ENCODE results near the gene PXN.

DNA sequence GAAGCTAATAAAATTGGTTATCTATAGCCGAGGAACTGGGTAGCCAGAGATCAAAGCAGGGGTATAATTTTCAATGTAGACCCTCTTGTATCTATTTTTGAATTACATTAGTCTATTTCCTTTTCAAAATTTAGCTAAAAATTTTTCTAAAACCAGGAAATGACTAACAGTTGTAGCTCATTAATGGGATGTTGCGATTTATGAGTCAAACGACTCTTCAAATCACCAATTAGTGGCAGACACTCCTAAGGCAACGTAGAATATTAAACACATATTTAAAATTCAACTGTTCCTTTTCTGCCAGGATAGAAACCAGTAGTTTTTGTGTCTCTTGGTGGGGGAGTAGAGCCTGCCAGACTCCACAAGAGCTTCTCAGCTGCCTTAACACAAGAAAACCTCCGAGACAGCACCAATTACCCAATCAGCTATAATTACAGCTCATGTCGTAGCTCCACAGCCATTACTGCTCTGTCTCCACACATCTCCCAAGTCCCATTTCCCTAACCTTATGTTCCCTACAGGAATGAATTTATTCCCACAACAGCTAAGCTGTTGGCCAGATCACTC is 97.9 kb downstream of the PXN start:
- TF ChIP-seq EGR1 (IDR thresholded peaks at IDR 0.05; ENCODE audit: low read depth in 2 of 2) (no peak), RXRA (IDR thresholded peaks at IDR 0.05) (no peak), TAF1 (conservative IDR thresholded peaks at IDR 0.05) (no peak), RAD21 (IDR thresholded peaks at IDR 0.05) (no peak), FOXA1 (IDR thresholded peaks at IDR 0.05) (no peak), YY1 (IDR thresholded peaks at IDR 0.05) (no peak)
- TF ChIP-seq, protein P1, sequence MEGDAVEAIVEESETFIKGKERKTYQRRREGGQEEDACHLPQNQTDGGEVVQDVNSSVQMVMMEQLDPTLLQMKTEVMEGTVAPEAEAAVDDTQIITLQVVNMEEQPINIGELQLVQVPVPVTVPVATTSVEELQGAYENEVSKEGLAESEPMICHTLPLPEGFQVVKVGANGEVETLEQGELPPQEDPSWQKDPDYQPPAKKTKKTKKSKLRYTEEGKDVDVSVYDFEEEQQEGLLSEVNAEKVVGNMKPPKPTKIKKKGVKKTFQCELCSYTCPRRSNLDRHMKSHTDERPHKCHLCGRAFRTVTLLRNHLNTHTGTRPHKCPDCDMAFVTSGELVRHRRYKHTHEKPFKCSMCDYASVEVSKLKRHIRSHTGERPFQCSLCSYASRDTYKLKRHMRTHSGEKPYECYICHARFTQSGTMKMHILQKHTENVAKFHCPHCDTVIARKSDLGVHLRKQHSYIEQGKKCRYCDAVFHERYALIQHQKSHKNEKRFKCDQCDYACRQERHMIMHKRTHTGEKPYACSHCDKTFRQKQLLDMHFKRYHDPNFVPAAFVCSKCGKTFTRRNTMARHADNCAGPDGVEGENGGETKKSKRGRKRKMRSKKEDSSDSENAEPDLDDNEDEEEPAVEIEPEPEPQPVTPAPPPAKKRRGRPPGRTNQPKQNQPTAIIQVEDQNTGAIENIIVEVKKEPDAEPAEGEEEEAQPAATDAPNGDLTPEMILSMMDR (IDR thresholded peaks at IDR 0.05; ENCODE audit: low read depth, low read length, missing input control) = no peak
- TF ChIP-seq, protein P2, sequence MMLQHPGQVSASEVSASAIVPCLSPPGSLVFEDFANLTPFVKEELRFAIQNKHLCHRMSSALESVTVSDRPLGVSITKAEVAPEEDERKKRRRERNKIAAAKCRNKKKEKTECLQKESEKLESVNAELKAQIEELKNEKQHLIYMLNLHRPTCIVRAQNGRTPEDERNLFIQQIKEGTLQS (IDR thresholded peaks at IDR 0.05) = no peak
- TF ChIP-seq, protein P3, sequence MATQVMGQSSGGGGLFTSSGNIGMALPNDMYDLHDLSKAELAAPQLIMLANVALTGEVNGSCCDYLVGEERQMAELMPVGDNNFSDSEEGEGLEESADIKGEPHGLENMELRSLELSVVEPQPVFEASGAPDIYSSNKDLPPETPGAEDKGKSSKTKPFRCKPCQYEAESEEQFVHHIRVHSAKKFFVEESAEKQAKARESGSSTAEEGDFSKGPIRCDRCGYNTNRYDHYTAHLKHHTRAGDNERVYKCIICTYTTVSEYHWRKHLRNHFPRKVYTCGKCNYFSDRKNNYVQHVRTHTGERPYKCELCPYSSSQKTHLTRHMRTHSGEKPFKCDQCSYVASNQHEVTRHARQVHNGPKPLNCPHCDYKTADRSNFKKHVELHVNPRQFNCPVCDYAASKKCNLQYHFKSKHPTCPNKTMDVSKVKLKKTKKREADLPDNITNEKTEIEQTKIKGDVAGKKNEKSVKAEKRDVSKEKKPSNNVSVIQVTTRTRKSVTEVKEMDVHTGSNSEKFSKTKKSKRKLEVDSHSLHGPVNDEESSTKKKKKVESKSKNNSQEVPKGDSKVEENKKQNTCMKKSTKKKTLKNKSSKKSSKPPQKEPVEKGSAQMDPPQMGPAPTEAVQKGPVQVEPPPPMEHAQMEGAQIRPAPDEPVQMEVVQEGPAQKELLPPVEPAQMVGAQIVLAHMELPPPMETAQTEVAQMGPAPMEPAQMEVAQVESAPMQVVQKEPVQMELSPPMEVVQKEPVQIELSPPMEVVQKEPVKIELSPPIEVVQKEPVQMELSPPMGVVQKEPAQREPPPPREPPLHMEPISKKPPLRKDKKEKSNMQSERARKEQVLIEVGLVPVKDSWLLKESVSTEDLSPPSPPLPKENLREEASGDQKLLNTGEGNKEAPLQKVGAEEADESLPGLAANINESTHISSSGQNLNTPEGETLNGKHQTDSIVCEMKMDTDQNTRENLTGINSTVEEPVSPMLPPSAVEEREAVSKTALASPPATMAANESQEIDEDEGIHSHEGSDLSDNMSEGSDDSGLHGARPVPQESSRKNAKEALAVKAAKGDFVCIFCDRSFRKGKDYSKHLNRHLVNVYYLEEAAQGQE (IDR thresholded peaks at IDR 0.05) = no peak
- TF ChIP-seq, protein P4, sequence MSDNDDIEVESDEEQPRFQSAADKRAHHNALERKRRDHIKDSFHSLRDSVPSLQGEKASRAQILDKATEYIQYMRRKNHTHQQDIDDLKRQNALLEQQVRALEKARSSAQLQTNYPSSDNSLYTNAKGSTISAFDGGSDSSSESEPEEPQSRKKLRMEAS (IDR thresholded peaks at IDR 0.05) = no peak
- TF ChIP-seq, protein P5, sequence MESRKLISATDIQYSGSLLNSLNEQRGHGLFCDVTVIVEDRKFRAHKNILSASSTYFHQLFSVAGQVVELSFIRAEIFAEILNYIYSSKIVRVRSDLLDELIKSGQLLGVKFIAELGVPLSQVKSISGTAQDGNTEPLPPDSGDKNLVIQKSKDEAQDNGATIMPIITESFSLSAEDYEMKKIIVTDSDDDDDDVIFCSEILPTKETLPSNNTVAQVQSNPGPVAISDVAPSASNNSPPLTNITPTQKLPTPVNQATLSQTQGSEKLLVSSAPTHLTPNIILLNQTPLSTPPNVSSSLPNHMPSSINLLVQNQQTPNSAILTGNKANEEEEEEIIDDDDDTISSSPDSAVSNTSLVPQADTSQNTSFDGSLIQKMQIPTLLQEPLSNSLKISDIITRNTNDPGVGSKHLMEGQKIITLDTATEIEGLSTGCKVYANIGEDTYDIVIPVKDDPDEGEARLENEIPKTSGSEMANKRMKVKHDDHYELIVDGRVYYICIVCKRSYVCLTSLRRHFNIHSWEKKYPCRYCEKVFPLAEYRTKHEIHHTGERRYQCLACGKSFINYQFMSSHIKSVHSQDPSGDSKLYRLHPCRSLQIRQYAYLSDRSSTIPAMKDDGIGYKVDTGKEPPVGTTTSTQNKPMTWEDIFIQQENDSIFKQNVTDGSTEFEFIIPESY (IDR thresholded peaks at IDR 0.05) = no peak
